GM18858 (cell line): ENCODE measurements around the gene LHFPL3.
A peak's percentile ranks its signal among the peaks of the same experiment; 100 is the strongest.
"Not testable (repeated sequence)": the region's sequence is repeated elsewhere in the genome, so short reads cannot be mapped to it uniquely, and the experiment has no call there.

Source experiments
- ATAC-seq: cut with Tn5 transposase; IDR thresholded peaks from one replicate; pipeline ENCODE4 v1.9.1; 2021; ENCODE audit not compliant: unreplicated experiment

LHFPL3 gene

DNA sequence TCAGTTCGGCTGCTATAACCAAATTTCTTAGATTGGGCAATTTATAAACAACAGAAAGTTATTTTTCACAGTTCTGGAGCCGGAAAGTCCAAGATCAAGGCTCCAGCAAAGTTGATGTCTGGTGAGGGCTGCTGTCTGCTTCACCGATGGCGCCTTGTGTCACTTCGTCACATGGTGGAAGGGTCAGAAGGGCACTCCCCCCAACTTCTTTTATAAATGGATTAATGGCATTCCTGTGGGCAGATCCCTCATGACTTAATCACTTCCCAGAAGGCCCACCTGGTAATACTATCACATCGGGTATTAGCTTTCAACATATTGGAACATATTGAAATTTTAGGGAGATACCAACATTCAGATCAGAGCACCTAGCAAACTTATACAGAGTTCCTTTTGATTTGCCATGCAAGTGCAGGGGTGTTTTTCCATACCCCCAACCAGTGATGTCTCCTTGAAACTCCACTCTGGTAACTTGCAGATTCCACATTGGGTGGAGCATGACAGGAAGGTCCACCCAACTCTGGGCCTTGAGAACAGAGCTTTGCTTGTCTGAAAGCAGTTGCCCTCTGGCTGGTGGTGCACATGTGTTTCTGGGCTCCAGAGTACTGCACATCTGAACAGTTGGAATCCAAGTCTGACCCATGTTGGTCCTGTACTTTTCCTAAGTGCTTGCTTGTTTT is 600.5 kb downstream of the LHFPL3 start:
- ATAC-seq, result no peak

- no peak for ATAC-seq
Observed at GRCh38 chr7:104929921-104930320, 601.5 kb downstream of the LHFPL3 start.

DNA sequence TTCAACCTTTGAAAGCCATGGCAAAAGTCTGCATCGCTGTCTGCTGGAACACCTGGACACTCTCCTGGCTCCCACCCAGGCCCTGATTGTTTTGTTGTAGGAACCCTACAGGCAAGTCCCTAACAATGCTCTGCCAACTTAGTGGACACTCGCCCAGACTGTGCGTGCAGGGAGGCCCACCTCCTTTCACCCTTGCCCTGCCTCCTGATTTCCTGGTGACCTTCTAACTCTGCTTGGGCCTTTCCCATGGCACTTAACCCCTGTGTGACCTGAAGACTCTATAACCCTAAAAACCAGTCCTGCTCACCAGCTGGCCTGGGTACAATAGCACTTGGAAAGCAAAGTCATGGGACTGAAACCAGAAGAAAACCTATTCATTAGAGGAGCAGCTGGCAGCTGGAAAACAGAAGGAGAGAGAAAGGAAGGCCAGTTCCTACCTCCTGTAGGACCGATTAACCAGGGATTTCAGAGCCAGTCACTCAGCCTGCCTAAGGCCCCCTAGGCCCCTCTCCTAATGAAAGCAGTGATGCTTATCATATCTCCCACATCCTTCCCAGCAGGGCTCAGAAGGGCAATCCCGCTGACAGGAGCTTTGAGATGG is 602.9 kb downstream of the LHFPL3 start:
- no peak for ATAC-seq

DNA sequence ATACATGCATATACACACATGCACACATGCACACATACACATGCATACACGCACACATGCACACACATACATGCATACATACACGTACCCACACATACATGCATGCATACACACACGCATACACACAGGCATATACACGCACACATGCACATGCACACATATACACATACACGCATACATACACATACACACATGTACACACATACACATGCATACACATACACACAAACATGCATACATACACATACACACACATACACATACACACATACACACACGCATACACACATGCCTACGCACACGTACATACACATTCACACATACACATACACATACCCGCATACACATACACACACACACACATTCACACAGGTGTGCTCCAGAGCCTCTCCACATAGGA is 604.6 kb downstream of the LHFPL3 start:
- no peak for ATAC-seq

- ATAC-seq, result no peak
Observed at GRCh38 chr7:104933521-104933988, 605.2 kb downstream of the LHFPL3 start.

DNA sequence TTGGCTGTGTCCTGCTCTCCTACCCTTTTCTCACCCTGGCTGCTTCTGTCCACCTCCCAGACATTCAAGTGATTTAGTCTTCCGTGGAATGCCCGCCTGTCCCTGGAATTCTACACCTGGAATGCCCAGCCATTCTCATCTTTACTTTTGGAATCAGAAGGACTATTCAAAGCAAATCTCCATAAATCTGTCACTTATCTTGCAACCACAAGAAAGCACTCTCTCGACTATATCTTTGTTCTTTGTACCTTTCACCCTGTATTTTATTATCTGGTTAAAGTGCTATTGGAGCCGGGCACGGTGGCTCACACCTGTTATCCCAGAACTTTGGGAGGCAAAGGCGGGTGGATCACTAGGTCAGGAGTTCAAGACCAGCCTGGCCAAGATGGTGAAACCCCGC is 606.3 kb downstream of the LHFPL3 start:
- no peak for ATAC-seq

DNA sequence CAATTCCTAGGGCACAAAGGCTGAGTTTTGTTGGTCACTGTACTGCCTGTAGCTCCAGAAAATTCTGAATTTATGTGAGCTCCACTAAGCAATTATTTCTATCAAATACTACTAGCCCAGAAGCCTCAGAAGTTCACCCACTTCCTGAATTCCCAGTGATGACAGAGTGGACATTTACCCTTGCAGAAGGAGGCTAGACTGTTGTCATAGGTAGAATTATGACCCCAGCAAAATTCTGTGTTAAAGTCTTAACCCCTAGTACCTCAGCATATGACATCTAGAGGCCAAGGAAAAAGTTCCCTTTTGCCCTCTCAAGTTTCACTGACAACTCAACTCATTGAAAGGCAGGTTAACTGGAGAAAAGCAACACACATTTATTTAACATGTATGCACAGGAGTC is 606.9 kb downstream of the LHFPL3 start:
- no peak for ATAC-seq

DNA sequence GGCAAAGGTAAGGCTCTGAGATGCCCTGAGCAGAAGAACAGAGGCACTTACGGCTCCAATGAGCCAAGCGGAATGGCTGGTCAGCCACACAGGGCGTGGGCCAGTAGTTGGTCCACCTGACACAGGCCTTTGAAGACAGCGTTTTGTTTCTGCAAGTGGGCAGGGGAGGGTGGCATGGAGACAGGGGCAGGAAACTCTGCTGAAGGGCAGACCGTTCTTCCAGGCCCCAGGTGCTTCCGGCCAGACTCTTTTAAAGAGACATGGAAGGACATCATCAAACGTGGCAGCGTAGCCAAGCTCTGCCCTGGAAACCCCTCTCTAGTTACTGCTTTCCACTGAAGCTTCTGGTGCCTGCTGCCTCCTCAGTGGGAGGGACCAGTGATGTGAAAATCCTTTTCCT is 608.1 kb downstream of the LHFPL3 start:
- no peak for ATAC-seq

GRCh38 chr7:104937489-104937888 is 609.1 kb downstream of the LHFPL3 start:
- ATAC-seq, result not testable (repeated sequence)

GRCh38 chr7:104938741-104939390 is 610.5 kb downstream of the LHFPL3 start:
- ATAC-seq, result no peak

DNA sequence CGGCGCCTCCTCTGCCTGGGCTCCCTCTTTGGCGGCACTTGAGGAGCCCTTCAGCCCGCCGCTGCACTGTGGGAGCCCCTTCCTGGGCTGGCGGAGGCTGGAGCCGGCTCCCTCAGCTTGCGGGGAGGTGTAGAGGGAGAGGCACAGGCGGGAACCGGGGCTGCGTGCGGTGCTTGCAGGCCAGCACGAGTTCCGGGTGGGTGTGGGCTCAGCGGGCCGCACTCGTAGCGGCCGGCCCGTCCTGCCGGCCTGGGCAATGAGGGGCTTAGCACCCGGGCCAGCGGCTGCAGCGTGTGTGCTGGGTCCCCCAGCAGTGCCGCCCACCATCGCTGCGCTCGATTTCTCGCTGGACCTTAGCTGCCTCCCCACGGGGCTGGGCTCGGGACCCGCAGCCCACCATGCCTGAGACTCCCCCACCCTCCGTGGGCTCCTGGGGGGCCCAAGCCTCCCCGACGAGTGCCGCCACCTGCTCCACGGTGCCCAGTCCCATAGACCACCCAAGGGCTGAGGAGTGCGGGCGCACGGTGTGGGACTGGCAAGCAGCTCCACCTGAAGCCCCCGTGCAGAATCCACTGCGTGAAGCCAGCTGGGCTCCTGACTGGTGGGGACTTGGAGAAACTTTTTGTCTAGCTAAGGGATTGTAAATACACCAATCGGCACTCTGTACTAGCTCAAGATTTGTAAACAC is 611.8 kb downstream of the LHFPL3 start:
- no peak for ATAC-seq

- peak; percentile 46 for ATAC-seq
Observed at GRCh38 chr7:104943502-104944343, 615.3 kb downstream of the LHFPL3 start.

GRCh38 chr7:104945599-104945956 is 617.2 kb downstream of the LHFPL3 start:
- no peak for ATAC-seq

DNA sequence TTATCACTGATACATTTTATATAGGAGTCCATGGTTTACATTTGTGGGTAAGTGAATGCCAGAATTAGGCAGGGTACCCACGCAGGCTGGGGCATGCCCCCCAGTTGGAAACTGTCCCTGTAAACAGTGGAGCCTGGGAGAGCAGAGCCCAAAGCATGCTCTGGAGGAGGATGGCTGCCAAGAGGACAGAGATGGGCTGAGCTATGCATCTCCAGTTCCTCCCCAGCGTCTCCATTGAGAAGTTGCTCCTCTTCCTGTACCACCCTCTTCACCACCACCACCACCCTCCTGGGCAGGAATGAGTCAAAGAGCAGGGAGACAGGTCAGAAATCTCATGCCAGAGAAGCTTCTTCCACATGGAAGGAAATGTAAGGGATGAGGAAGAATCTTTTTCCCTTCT is 617.9 kb downstream of the LHFPL3 start:
- ATAC-seq, result no peak

DNA sequence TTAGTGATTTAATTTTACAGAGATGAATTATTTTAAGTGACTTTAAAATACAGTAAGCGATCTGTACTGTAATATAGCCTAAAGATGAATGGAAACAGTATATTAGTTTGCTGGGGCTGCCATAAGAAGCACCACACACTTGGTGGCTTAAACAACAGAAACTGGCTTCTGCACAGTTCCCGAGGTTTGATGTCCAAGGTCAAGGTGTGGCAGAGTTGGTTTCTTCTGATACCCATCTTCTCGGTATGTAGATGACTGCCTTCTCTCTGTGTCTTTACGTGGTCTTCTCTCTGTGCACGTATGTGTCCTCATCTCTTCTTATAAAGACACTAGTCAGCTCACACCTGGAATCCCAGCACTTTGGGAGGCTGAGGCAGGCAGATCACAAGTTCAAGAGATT is 621.6 kb downstream of the LHFPL3 start:
- ATAC-seq, result no peak

DNA sequence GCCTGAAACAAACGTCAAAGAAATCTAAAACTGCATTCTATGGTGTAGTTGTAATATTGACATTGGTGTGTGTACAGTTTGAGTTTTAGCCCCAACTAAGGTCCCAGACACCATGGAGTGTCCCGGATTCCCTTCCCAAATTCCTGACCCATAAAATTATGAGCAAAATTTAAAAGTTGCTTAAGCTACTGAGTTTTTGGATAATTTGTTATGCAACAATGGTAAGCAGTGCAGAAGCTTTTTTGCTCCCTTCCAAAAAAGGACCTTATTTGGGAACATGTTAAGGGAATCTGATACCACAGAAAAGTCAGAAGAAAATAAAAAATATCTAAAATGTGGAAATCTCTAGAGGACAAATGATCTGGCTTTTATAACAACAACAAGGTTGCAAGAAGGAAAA is 622.4 kb downstream of the LHFPL3 start:
- ATAC-seq, result no peak

DNA sequence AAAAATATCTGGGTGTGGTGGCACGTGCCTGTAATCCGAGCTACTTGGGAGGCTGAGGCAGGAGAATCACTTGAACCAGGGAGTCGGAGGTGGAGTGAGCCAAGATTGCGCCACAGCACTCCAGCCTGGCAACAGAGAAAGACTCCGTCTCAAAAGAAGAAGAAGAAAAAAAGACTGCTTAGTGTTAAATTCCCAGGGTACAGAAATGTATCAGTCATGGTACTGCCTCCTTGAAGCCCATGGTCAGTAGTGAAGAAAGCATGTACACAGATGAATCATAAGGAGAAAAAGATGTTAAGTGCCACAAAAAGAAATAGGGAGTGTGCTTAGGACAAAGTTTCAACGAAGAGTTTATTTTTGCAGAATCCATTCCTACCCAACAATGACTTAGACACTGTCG is 623.1 kb downstream of the LHFPL3 start:
- ATAC-seq, result no peak

DNA sequence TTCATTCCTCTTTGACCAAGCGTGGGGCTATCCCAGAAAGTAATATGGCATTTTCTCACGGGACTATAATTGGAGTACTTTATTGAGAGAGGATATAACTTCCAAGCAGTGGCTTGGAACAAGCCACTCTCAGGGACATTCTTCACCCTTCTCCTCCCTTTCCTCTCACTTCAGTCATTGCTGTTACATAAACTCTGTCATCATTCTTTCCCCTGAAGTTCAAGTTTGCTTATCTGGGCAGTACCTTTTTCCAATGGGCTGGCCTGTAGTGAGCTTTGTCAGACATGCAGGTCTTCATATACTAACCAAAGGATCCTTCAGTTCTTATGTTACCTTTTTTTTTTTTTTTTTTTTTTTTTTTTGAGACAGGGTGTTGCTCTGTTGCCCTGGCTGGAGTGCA is 626.9 kb downstream of the LHFPL3 start:
- ATAC-seq, result no peak
